Measurements from ENCODE around the gene MDK. TPM values are rescaled to one million over a fixed set of nuclear protein-coding genes. Genes with fewer than 3 reads are reported as not detected.

Gene MDK
- total RNA-seq, 1 donor from 2014 or later, result 600 TPM

- H3K9me3 Mint-ChIP-seq, result peaks cover 2% of the 10 kb centered on the region
- no peak overlapping the region for H3K27ac ChIP-seq
- H3K9me3 ChIP-seq (ENCODE audit: low read depth), result no peaks in the 10 kb centered on the region
- peaks cover 52% of the 10 kb centered on the region for H4K20me1 ChIP-seq (ENCODE audit: low read depth)
- no peak overlapping the region for H2AFZ ChIP-seq (replicated peaks)
- TF ChIP-seq EZH2phosphoT487 (IDR thresholded peaks at IDR 0.05) (no peak), EZH2 (IDR thresholded peaks at IDR 0.05) (no peak), CTCF (IDR thresholded peaks at IDR 0.05) (no peak)
- peaks cover 23% of the 10 kb centered on the region for H3K4me1 ChIP-seq
- peak overlapping the region; percentile 93 for H3K4me2 ChIP-seq
- peaks cover 18% of the 10 kb centered on the region for H3K27me3 ChIP-seq
- H3F3A ChIP-seq (ENCODE audit: low read depth), result peaks cover 40% of the 10 kb centered on the region
- peaks cover 38% of the 10 kb centered on the region for H3K4me1 Mint-ChIP-seq
- peaks cover 7% of the 10 kb centered on the region for H3K36me3 Mint-ChIP-seq
- H3K4me3 ChIP-seq, result no peak overlapping the region
- H3K9ac ChIP-seq, result no peak overlapping the region
- peaks cover 22% of the 10 kb centered on the region for H3K27me3 Mint-ChIP-seq (ENCODE audit: insufficient read depth, low read depth)
- no peak overlapping the region for H3K27ac Mint-ChIP-seq
- H3K79me2 ChIP-seq (ENCODE audit: low read depth), result peaks cover 16% of the 10 kb centered on the region
- no peak for DNase-seq (ENCODE audit: low spot score)
- no peaks in the 10 kb centered on the region for H3K36me3 ChIP-seq
- H3K4me3 Mint-ChIP-seq, result peak overlapping the region; percentile 89
Measured at GRCh38 chr11:46383404-46383758, 1.9 kb downstream of the MDK start.

GRCh38 chr11:46383974-46384701, 2.7 kb downstream of the MDK start:
- H3K4me1 ChIP-seq, result peaks cover 26% of the 10 kb centered on the region
- no peak overlapping the region for H3K9ac ChIP-seq
- Mint-ChIP-seq H3K4me1 (peaks cover 44% of the 10 kb centered on the region), H3K4me3 (peak overlapping the region; percentile 89), H3K9me3 (peaks cover 2% of the 10 kb centered on the region), H3K27me3 (ENCODE audit: insufficient read depth, low read depth) (peaks cover 30% of the 10 kb centered on the region), H3K27ac (no peak overlapping the region), H3K36me3 (peaks cover 7% of the 10 kb centered on the region)
- peaks cover 25% of the 10 kb centered on the region for H3K27me3 ChIP-seq
- peaks cover 52% of the 10 kb centered on the region for H4K20me1 ChIP-seq (ENCODE audit: low read depth)
- no peak for TF ChIP-seq EZH2 (IDR thresholded peaks at IDR 0.05)
- no peak for TF ChIP-seq EZH2phosphoT487 (IDR thresholded peaks at IDR 0.05)
- no peak for TF ChIP-seq CTCF (IDR thresholded peaks at IDR 0.05)
- H3K9me3 ChIP-seq (ENCODE audit: low read depth), result no peaks in the 10 kb centered on the region
- H3K36me3 ChIP-seq, result no peaks in the 10 kb centered on the region
- H3F3A ChIP-seq (ENCODE audit: low read depth), result peaks cover 40% of the 10 kb centered on the region
- H3K4me2 ChIP-seq, result no peak overlapping the region
- no peak overlapping the region for H3K4me3 ChIP-seq
- no peak overlapping the region for H3K27ac ChIP-seq
- no peak for DNase-seq (ENCODE audit: low spot score)
- H3K79me2 ChIP-seq (ENCODE audit: low read depth), result peaks cover 16% of the 10 kb centered on the region
- no peak overlapping the region for H2AFZ ChIP-seq (replicated peaks)

GRCh38 chr11:46385169-46386004, 3.9 kb downstream of the MDK start:
- TF ChIP-seq EZH2phosphoT487 (IDR thresholded peaks at IDR 0.05) (no peak), EZH2 (IDR thresholded peaks at IDR 0.05) (no peak), CTCF (IDR thresholded peaks at IDR 0.05) (no peak)
- H4K20me1 ChIP-seq (ENCODE audit: low read depth), result peaks cover 58% of the 10 kb centered on the region
- peaks cover 38% of the 10 kb centered on the region for H3K27me3 Mint-ChIP-seq (ENCODE audit: insufficient read depth, low read depth)
- no peaks in the 10 kb centered on the region for H3K9me3 ChIP-seq (ENCODE audit: low read depth)
- H3K36me3 ChIP-seq, result no peaks in the 10 kb centered on the region
- no peak overlapping the region for H3K9ac ChIP-seq
- peak overlapping the region; percentile 22 for H3K4me3 Mint-ChIP-seq
- peaks cover 2% of the 10 kb centered on the region for H3K9me3 Mint-ChIP-seq
- peaks cover 26% of the 10 kb centered on the region for H3K4me1 ChIP-seq
- no peak overlapping the region for H3K27ac ChIP-seq
- H3K4me1 Mint-ChIP-seq, result peaks cover 42% of the 10 kb centered on the region
- H3K27ac Mint-ChIP-seq, result no peak overlapping the region
- H3K4me3 ChIP-seq, result no peak overlapping the region
- no peak overlapping the region for H3K4me2 ChIP-seq
- H3K27me3 ChIP-seq, result peaks cover 38% of the 10 kb centered on the region
- H3F3A ChIP-seq (ENCODE audit: low read depth), result peaks cover 29% of the 10 kb centered on the region
- H3K36me3 Mint-ChIP-seq, result peaks cover 7% of the 10 kb centered on the region
- H2AFZ ChIP-seq (replicated peaks), result no peak overlapping the region
- peaks cover 16% of the 10 kb centered on the region for H3K79me2 ChIP-seq (ENCODE audit: low read depth)
- no peak for DNase-seq (ENCODE audit: low spot score)
